ENCODE results near the gene EPS8L1. TPM values are rescaled to one million over a fixed set of nuclear protein-coding genes. Genes with fewer than 3 reads are reported as not detected.
A peak's percentile ranks its signal among the peaks of the same experiment; 100 is the strongest.

The EPS8L1 gene
- total RNA-seq, 2 donors from 2014 or later, result 42.1 to 75.9 TPM

- ATAC-seq (no peak), DNase-seq (no peak)
- intact Hi-C loops (cut with DNase I, micrococcal nuclease), result no loop called here
Measured at GRCh38 chr19:55071913-55072312, 3.8 kb upstream of the EPS8L1 start.

- DNase-seq, result no peak
- ATAC-seq, result no peak
- intact Hi-C loops (cut with DNase I, micrococcal nuclease), result no loop called here
Measured at GRCh38 chr19:55076321-55076720, 652 bp downstream of the EPS8L1 start.

GRCh38 chr19:55077106-55077505 lies 1.4 kb downstream of the EPS8L1 start:
- no peak for DNase-seq
- intact Hi-C loops (cut with DNase I, micrococcal nuclease), result no loop called here

GRCh38 chr19:55078996-55079395 lies 3.3 kb downstream of the EPS8L1 start:
- ATAC-seq (no peak), DNase-seq (no peak)
- intact Hi-C loops (cut with DNase I, micrococcal nuclease), result no loop called here

More at GRCh38 chr19:55077106-55077505, 1.4 kb downstream of the EPS8L1 start:
- ATAC-seq, result no peak

GRCh38 chr19:55079400-55080038 lies 3.9 kb downstream of the EPS8L1 start:
- DNase-seq, result no peak
- intact Hi-C loops (cut with DNase I, micrococcal nuclease), result no loop called here
- ATAC-seq, result no peak

- DNase-seq (peak; percentile 90 to 92), ATAC-seq (peak; percentile 75)
- intact Hi-C loops (cut with DNase I, micrococcal nuclease), result no loop called here
Measured at GRCh38 chr19:55080121-55080967, 4.7 kb downstream of the EPS8L1 start.

- intact Hi-C loops (cut with DNase I, micrococcal nuclease), result no loop called here
- ATAC-seq, result peak; percentile 78
- DNase-seq, result peak; percentile 91 to 94
Measured at GRCh38 chr19:55080968-55081769, 5.5 kb downstream of the EPS8L1 start.

- no peak for ATAC-seq
- DNase-seq, result no peak
- intact Hi-C loops (cut with DNase I, micrococcal nuclease), result no loop called here
Measured at GRCh38 chr19:55081770-55082019, 6.0 kb downstream of the EPS8L1 start.

- no peak for ATAC-seq
- DNase-seq, result no peak
- intact Hi-C loops (cut with DNase I, micrococcal nuclease), result no loop called here
Measured at GRCh38 chr19:55082020-55082851, 6.6 kb downstream of the EPS8L1 start.

- DNase-seq (no peak), ATAC-seq (no peak)
- intact Hi-C loops (cut with DNase I, micrococcal nuclease), result no loop called here
Measured at GRCh38 chr19:55083004-55083850, 7.6 kb downstream of the EPS8L1 start.

- DNase-seq (no peak), ATAC-seq (no peak)
- intact Hi-C loops (cut with DNase I, micrococcal nuclease), result no loop called here
Measured at GRCh38 chr19:55084416-55084815, 8.7 kb downstream of the EPS8L1 start.

GRCh38 chr19:55085923-55086715 lies 10.4 kb downstream of the EPS8L1 start:
- no peak for DNase-seq
- ATAC-seq, result no peak
- intact Hi-C loops (cut with DNase I, micrococcal nuclease), result no loop called here

GRCh38 chr19:55086730-55087541 lies 11.3 kb downstream of the EPS8L1 start:
- ATAC-seq, result peak; percentile 89

GRCh38 chr19:55087542-55087901 lies 11.9 kb downstream of the EPS8L1 start:
- ATAC-seq (no peak), DNase-seq (no peak)
- intact Hi-C loops (cut with DNase I, micrococcal nuclease), result no loop called here

More at GRCh38 chr19:55086730-55087541, 11.3 kb downstream of the EPS8L1 start:
- intact Hi-C loops (cut with DNase I, micrococcal nuclease), result no loop called here
- peak; percentile 96 to 97 for DNase-seq

- ATAC-seq (no peak), DNase-seq (no peak)
- intact Hi-C loops (cut with DNase I, micrococcal nuclease), result no loop called here
Measured at GRCh38 chr19:55088021-55088451, 12.4 kb downstream of the EPS8L1 start.

GRCh38 chr19:55088543-55089341 lies 13.1 kb downstream of the EPS8L1 start:
- intact Hi-C loops (cut with DNase I, micrococcal nuclease), result no loop called here
- DNase-seq, result peak in 1 of 2 donors; percentile 85
- peak; percentile 26 for ATAC-seq
